WTC11 (cell line): Measurements from ENCODE around the gene MRPS18A.
"Not testable (repeated sequence)": the region's sequence is repeated elsewhere in the genome, so short reads cannot be mapped to it uniquely, and the experiment has no call there.

Experiments
- ATF6 ChIP-seq: sonication (generic); formaldehyde crosslinking; IDR thresholded peaks from 2 replicates; pipeline ENCODE4 v1.8.1; 2023; ENCODE audit warnings: mild to moderate bottlenecking, missing genetic modification reagents
- CTCF ChIP-seq: fragments of 200-600 bp; IDR thresholded peaks from 2 replicates; pipeline ENCODE4 v1.8.0; 2022; ENCODE audit warnings: antibody characterized with exemption
- FOXK1 ChIP-seq: sonication (generic); formaldehyde crosslinking; IDR thresholded peaks from 2 replicates; pipeline ENCODE4 v1.8.0; 2022; ENCODE audit warnings: mild to moderate bottlenecking, moderate library complexity, missing genetic modification reagents
- FOXP4 ChIP-seq: sonication (generic); formaldehyde crosslinking; IDR thresholded peaks from 2 replicates; pipeline ENCODE4 v1.8.0; 2022; ENCODE audit warnings: mild to moderate bottlenecking, missing genetic modification reagents
- HMGXB4 ChIP-seq: sonication (generic); formaldehyde crosslinking; IDR thresholded peaks from 2 replicates; pipeline ENCODE4 v1.8.1; 2023; ENCODE audit warnings: mild to moderate bottlenecking, moderate library complexity, missing genetic modification reagents
- IRF1 ChIP-seq: sonication (generic); formaldehyde crosslinking; IDR thresholded peaks from 2 replicates; pipeline ENCODE4 v1.8.0; 2023; ENCODE audit warnings: missing genetic modification reagents
- JUN ChIP-seq: sonication (generic); formaldehyde crosslinking; IDR thresholded peaks from 2 replicates; pipeline ENCODE4 v1.8.0; 2023; ENCODE audit warnings: mild to moderate bottlenecking, missing genetic modification reagents
- MAX ChIP-seq: sonication (generic); formaldehyde crosslinking; IDR thresholded peaks from 2 replicates; pipeline ENCODE4 v1.8.0; 2022; ENCODE audit warnings: mild to moderate bottlenecking, missing genetic modification reagents
- SP1 ChIP-seq: sonication (generic); formaldehyde crosslinking; conservative IDR thresholded peaks from 2 replicates; pipeline ENCODE4 v1.8.1; 2022; ENCODE audit warnings: missing genetic modification reagents
- USF2 ChIP-seq: sonication (generic); formaldehyde crosslinking; IDR thresholded peaks from 2 replicates; pipeline ENCODE4 v1.8.1; 2023; ENCODE audit warnings: mild to moderate bottlenecking, missing genetic modification reagents, moderate library complexity
- ZNF138 ChIP-seq: sonication (generic); formaldehyde crosslinking; conservative IDR thresholded peaks from 2 replicates; pipeline ENCODE4 v1.8.1; 2022; ENCODE audit warnings: mild to moderate bottlenecking, moderate library complexity, missing genetic modification reagents
- ZNF281 ChIP-seq: sonication (generic); formaldehyde crosslinking; IDR thresholded peaks from 2 replicates; pipeline ENCODE4 v1.8.0; 2023; ENCODE audit warnings: mild to moderate bottlenecking, missing genetic modification reagents
- ZNF423 ChIP-seq: fragments of 250-450 bp; sonication (Bioruptor Pico); IDR thresholded peaks from 2 replicates; pipeline ENCODE4 v2.1.2; 2022; ENCODE audit warnings: mild to moderate bottlenecking, moderate library complexity
- ZSCAN18 ChIP-seq: fragments of 250-450 bp; sonication (Bioruptor Pico); IDR thresholded peaks from 2 replicates; pipeline ENCODE4 v2.1.2; 2022; ENCODE audit warnings: mild to moderate bottlenecking, moderate library complexity

GRCh38 chr6:43652822-43653221 lies 34.8 kb downstream of the MRPS18A start:
- TF ChIP-seq HMGXB4 (CRISPR knock-in tag); CTCF; SP1 (CRISPR knock-in tag); ZSCAN18 (CRISPR knock-in tag); IRF1 (CRISPR knock-in tag); MAX (CRISPR knock-in tag); ATF6; FOXP4; ZNF281; JUN (CRISPR knock-in tag); ZNF138 (CRISPR knock-in tag); ZNF423 (CRISPR knock-in tag); FOXK1 (CRISPR knock-in tag); USF2: not testable (repeated sequence)
